Peyer's patch (tissue), 4 donors: ENCODE data around the gene INPP4A. TPM values are rescaled to one million over a fixed set of nuclear protein-coding genes. Genes with fewer than 3 reads are reported as not detected.
A peak's percentile ranks its signal among the peaks of the same experiment; 100 is the strongest.

Experiments used
- DNase-seq, 3 donors: peaks; one replicate each; pipeline ENCODE4 v3.0.0-alpha.2; 2017 to 2019
- H3K27ac ChIP-seq, 4 donors: fragments of 200-600 bp; sonication (generic); one replicate each; pipeline ENCODE4 v1.5.1; 2016 to 2019
- H3K27me3 ChIP-seq, 2 donors: fragments of 200-600 bp; sonication (generic); one replicate each; pipeline ENCODE4 v1.5.1; 2019
- H3K36me3 ChIP-seq, 3 donors: fragments of 200-600 bp; sonication (generic); one replicate each; pipeline ENCODE4 v1.5.1; 2016 to 2019
- H3K4me1 ChIP-seq, 4 donors: fragments of 200-600 bp; sonication (generic); one replicate each; pipeline ENCODE4 v1.5.1; 2016 to 2019
- H3K4me3 ChIP-seq, 4 donors: fragments of 200-600 bp; sonication (generic); 1 replicate in 3 of 4; 2 replicates in 1 of 4; pipeline ENCODE4 v1.5.1; 2016 to 2019; ENCODE audit warnings: mild to moderate bottlenecking in 1 of 4
- H3K9me3 ChIP-seq, 4 donors: fragments of 200-600 bp; sonication (generic); one replicate each; pipeline ENCODE4 v1.5.1; 2016 to 2019; ENCODE audit warnings: mild to moderate bottlenecking in 1 of 4
- CTCF ChIP-seq, 6 experiments: fragments of 450-650 bp in 4 of 6; fragments of 200-600 bp in 2 of 6; sonication (generic) in 1 of 6; IDR thresholded peaks; one replicate each; pipeline ENCODE4 v1.5.1; 2017 to 2019; ENCODE audit warnings: antibody characterized with exemption in 6 of 6, mild to moderate bottlenecking in 3 of 6, moderate library complexity in 1 of 6
- POLR2A ChIP-seq, 2 donors: fragments of 450-650 bp; IDR thresholded peaks; one replicate each; pipeline ENCODE4 v1.5.1; 2017; ENCODE audit warnings: antibody characterized with exemption in 2 of 2, mild to moderate bottlenecking in 2 of 2, moderate library complexity in 2 of 2
- total RNA-seq, 4 donors: library from RNA; depleted of rRNA; stranded (reverse); fragments of >200 nt; gene quantifications; one replicate each; pipeline ENCODE4 v1.1.0, GENCODE V29; 2016

INPP4A gene
- total RNA-seq, 4 donors from 2014 or later = 15.6 to 78.4 (median 27.4) TPM

GRCh38 chr2:98554116-98554861 lies 109.6 kb downstream of the INPP4A start:
- Histone ChIP-seq H3K4me1 (peaks cover 0 to under 1% (median 0%) of the 10 kb centered on the region in 4 donors), H3K4me3 (no peak overlapping the region), H3K9me3 (no peaks in the 10 kb centered on the region), H3K27ac (no peak overlapping the region), H3K27me3 (no peaks in the 10 kb centered on the region), H3K36me3 (peaks cover 0 to 29% (median 0%) of the 10 kb centered on the region in 3 donors)
- TF ChIP-seq CTCF (IDR thresholded peaks at IDR 0.05) (no peak), POLR2A (IDR thresholded peaks at IDR 0.05) (no peak)
- DNase-seq = peak in 1 of 3 donors; percentile 43

- Histone ChIP-seq H3K27me3 (no peaks in the 10 kb centered on the region), H3K4me1 (peaks cover 0 to 4% (median 0%) of the 10 kb centered on the region in 4 donors), H3K27ac (peak overlapping the region in 1 of 4 donors; percentile 49), H3K9me3 (no peaks in the 10 kb centered on the region), H3K4me3 (no peak overlapping the region), H3K36me3 (peaks cover 0 to 29% (median 0%) of the 10 kb centered on the region in 3 donors)
- DNase-seq = no peak
- no peak for TF ChIP-seq POLR2A (IDR thresholded peaks at IDR 0.05)
- TF ChIP-seq CTCF (IDR thresholded peaks at IDR 0.05) = no peak
Observed at GRCh38 chr2:98555696-98556095, 111.0 kb downstream of the INPP4A start.

GRCh38 chr2:98556344-98557033 lies 111.8 kb downstream of the INPP4A start:
- peak in 2 of 3 donors; percentile 50 to 54 for DNase-seq
- Histone ChIP-seq H3K27me3 (no peaks in the 10 kb centered on the region), H3K36me3 (peaks cover 0 to 29% (median 0%) of the 10 kb centered on the region in 3 donors), H3K4me1 (peaks cover 0 to 4% (median 0%) of the 10 kb centered on the region in 4 donors), H3K27ac (peak overlapping the region in 1 of 4 donors; percentile 49), H3K9me3 (no peaks in the 10 kb centered on the region), H3K4me3 (no peak overlapping the region)
- TF ChIP-seq POLR2A (IDR thresholded peaks at IDR 0.05) (no peak), CTCF (IDR thresholded peaks at IDR 0.05) (no peak)

GRCh38 chr2:98558852-98559530 lies 114.3 kb downstream of the INPP4A start:
- Histone ChIP-seq H3K4me1 (peaks cover 0 to 4% (median 0%) of the 10 kb centered on the region in 4 donors), H3K9me3 (no peaks in the 10 kb centered on the region), H3K27ac (peak overlapping the region in 2 of 4 donors; percentile 42 to 70), H3K4me3 (no peak overlapping the region), H3K36me3 (peaks cover 0 to 23% (median 0%) of the 10 kb centered on the region in 3 donors), H3K27me3 (no peaks in the 10 kb centered on the region)
- peak in 1 of 3 donors; percentile 41 for DNase-seq
- TF ChIP-seq POLR2A (IDR thresholded peaks at IDR 0.05) (no peak), CTCF (IDR thresholded peaks at IDR 0.05) (no peak)

GRCh38 chr2:98559581-98559980 lies 114.9 kb downstream of the INPP4A start:
- H3K27ac ChIP-seq = peak overlapping the region in 2 of 4 donors; percentile 42 to 70
- H3K9me3 ChIP-seq = no peaks in the 10 kb centered on the region
- no peak overlapping the region for H3K4me3 ChIP-seq
- DNase-seq = no peak
- H3K4me1 ChIP-seq = peaks cover 0 to 4% (median 0%) of the 10 kb centered on the region in 4 donors
- no peak for TF ChIP-seq POLR2A (IDR thresholded peaks at IDR 0.05)
- TF ChIP-seq CTCF (IDR thresholded peaks at IDR 0.05) = no peak
- H3K27me3 ChIP-seq = no peaks in the 10 kb centered on the region
- peaks cover 0 to 23% (median 0%) of the 10 kb centered on the region in 3 donors for H3K36me3 ChIP-seq
